Measurements from ENCODE around the gene UNC93A.
"Not testable (repeated sequence)": the region's sequence is repeated elsewhere in the genome, so short reads cannot be mapped to it uniquely, and the experiment has no call there.

Gene UNC93A

GRCh38 chr6:167270499-167271311, 20.4 kb upstream of the UNC93A start:
- DNase-seq (ENCODE audit: low spot score): no peak

GRCh38 chr6:167272151-167272550, 19.0 kb upstream of the UNC93A start:
- no peak for DNase-seq (ENCODE audit: low spot score)

- no peak for DNase-seq (ENCODE audit: low spot score)
Observed at GRCh38 chr6:167272696-167273379, 18.3 kb upstream of the UNC93A start.

- DNase-seq (ENCODE audit: low spot score): no peak
Observed at GRCh38 chr6:167274270-167274669, 16.8 kb upstream of the UNC93A start.

GRCh38 chr6:167275001-167275400, 16.1 kb upstream of the UNC93A start:
- DNase-seq (ENCODE audit: low spot score): no peak

- no peak for DNase-seq (ENCODE audit: low spot score)
Observed at GRCh38 chr6:167275436-167275835, 15.7 kb upstream of the UNC93A start.

- no peak for DNase-seq (ENCODE audit: low spot score)
Observed at GRCh38 chr6:167276772-167277533, 14.2 kb upstream of the UNC93A start.

GRCh38 chr6:167278173-167278940, 12.8 kb upstream of the UNC93A start:
- not testable (repeated sequence) for DNase-seq (ENCODE audit: low spot score)

- no peak for DNase-seq (ENCODE audit: low spot score)
Observed at GRCh38 chr6:167279766-167280446, 11.2 kb upstream of the UNC93A start.

- DNase-seq (ENCODE audit: low spot score): not testable (repeated sequence)
Observed at GRCh38 chr6:167280466-167280865, 10.6 kb upstream of the UNC93A start.

- DNase-seq (ENCODE audit: low spot score): no peak
Observed at GRCh38 chr6:167282165-167282564, 8.9 kb upstream of the UNC93A start.

GRCh38 chr6:167284565-167284964, 6.5 kb upstream of the UNC93A start:
- not testable (repeated sequence) for DNase-seq (ENCODE audit: low spot score)

GRCh38 chr6:167285077-167285770, 5.9 kb upstream of the UNC93A start:
- no peak for DNase-seq (ENCODE audit: low spot score)

- DNase-seq (ENCODE audit: low spot score): no peak
Observed at GRCh38 chr6:167287513-167288048, 3.5 kb upstream of the UNC93A start.

- DNase-seq (ENCODE audit: low spot score): peak; percentile 13
Observed at GRCh38 chr6:167288591-167289225, 2.4 kb upstream of the UNC93A start.

GRCh38 chr6:167289291-167289690, 1.8 kb upstream of the UNC93A start:
- DNase-seq (ENCODE audit: low spot score): not testable (repeated sequence)

GRCh38 chr6:167291623-167292300, 647 bp downstream of the UNC93A start:
- DNase-seq (ENCODE audit: low spot score): no peak

- no peak for DNase-seq (ENCODE audit: low spot score)
Observed at GRCh38 chr6:167292301-167293087, 1.4 kb downstream of the UNC93A start.
